Right atrium auricular region (tissue), 2 donors: Measurements from ENCODE around the gene PARD3B. TPM values are rescaled to one million over a fixed set of nuclear protein-coding genes. Genes with fewer than 3 reads are reported as not detected.

Experiments
- DNase-seq: peaks from one replicate; pipeline ENCODE4 v3.0.0-alpha.2; 2019; ENCODE audit warnings: low spot score
- H3K27ac ChIP-seq, 2 donors: fragments of 200-600 bp; sonication (generic); 1 replicate in 1 of 2; 2 replicates in 1 of 2; pipeline ENCODE4 v1.5.1; 2016 to 2019
- H3K27me3 ChIP-seq, 2 donors: fragments of 200-600 bp; sonication (generic); one replicate each; pipeline versions ENCODE4 v1.5.1 to v1.6.0; 2017 to 2019
- H3K36me3 ChIP-seq: fragments of 200-600 bp; sonication (generic); one replicate; pipeline ENCODE4 v1.5.1; 2016
- H3K4me1 ChIP-seq, 2 donors: fragments of 200-600 bp; sonication (generic); one replicate each; pipeline versions ENCODE4 v1.5.1 to v1.6.0; 2017 to 2019
- H3K4me3 ChIP-seq, 2 donors: fragments of 200-600 bp; sonication (generic); 1 replicate in 1 of 2; 2 replicates in 1 of 2; pipeline ENCODE4 v1.5.1; 2017 to 2019; ENCODE audit warnings: mild to moderate bottlenecking in 1 of 2, moderate library complexity in 1 of 2
- H3K9me3 ChIP-seq, 2 donors: fragments of 200-600 bp; sonication (generic); one replicate each; pipeline ENCODE4 v1.5.1; 2019
- CTCF ChIP-seq, 2 donors: fragments of 200-600 bp; sonication (generic); IDR thresholded peaks; one replicate each; pipeline ENCODE4 v1.5.1; 2019; ENCODE audit warnings: antibody characterized with exemption in 2 of 2
- total RNA-seq, 2 donors: library from RNA; depleted of rRNA; stranded (reverse); fragments of >200 nt; gene quantifications; one replicate each; pipeline ENCODE4 v1.1.0, GENCODE V29; 2016

PARD3B gene
- total RNA-seq, 2 donors from 2014 or later = 7.4 to 12.2 TPM

- H3K4me3 ChIP-seq = no peak overlapping the region
- H3K36me3 ChIP-seq = no peaks in the 10 kb centered on the region
- H3K27ac ChIP-seq = no peak overlapping the region
- DNase-seq = no peak
- H3K9me3 ChIP-seq = no peaks in the 10 kb centered on the region
- TF ChIP-seq CTCF (IDR thresholded peaks at IDR 0.05) = no peak
- no peaks in the 10 kb centered on the region for H3K27me3 ChIP-seq
- no peaks in the 10 kb centered on the region for H3K4me1 ChIP-seq
Measured at GRCh38 chr2:205261516-205262020, 716.3 kb downstream of the PARD3B start.

- Histone ChIP-seq H3K27me3 (no peaks in the 10 kb centered on the region), H3K4me1 (no peaks in the 10 kb centered on the region), H3K4me3 (no peak overlapping the region), H3K36me3 (no peaks in the 10 kb centered on the region), H3K9me3 (no peaks in the 10 kb centered on the region), H3K27ac (no peak overlapping the region)
- TF ChIP-seq CTCF (IDR thresholded peaks at IDR 0.05) = no peak
- DNase-seq = no peak
Measured at GRCh38 chr2:205267323-205267722, 722.0 kb downstream of the PARD3B start.

- H3K9me3 ChIP-seq = no peaks in the 10 kb centered on the region
- no peak overlapping the region for H3K4me3 ChIP-seq
- TF ChIP-seq CTCF (IDR thresholded peaks at IDR 0.05) = no peak
- H3K36me3 ChIP-seq = no peaks in the 10 kb centered on the region
- no peak overlapping the region for H3K27ac ChIP-seq
- no peaks in the 10 kb centered on the region for H3K27me3 ChIP-seq
- H3K4me1 ChIP-seq = no peaks in the 10 kb centered on the region
- no peak for DNase-seq
Measured at GRCh38 chr2:205270689-205271088, 725.4 kb downstream of the PARD3B start.

GRCh38 chr2:205273148-205273547 lies 727.9 kb downstream of the PARD3B start:
- Histone ChIP-seq H3K27me3 (no peaks in the 10 kb centered on the region), H3K4me3 (no peak overlapping the region), H3K9me3 (no peaks in the 10 kb centered on the region), H3K27ac (no peak overlapping the region), H3K36me3 (no peaks in the 10 kb centered on the region), H3K4me1 (no peaks in the 10 kb centered on the region)
- no peak for TF ChIP-seq CTCF (IDR thresholded peaks at IDR 0.05)
- no peak for DNase-seq

GRCh38 chr2:205273627-205274026 lies 728.4 kb downstream of the PARD3B start:
- H3K36me3 ChIP-seq = no peaks in the 10 kb centered on the region
- no peaks in the 10 kb centered on the region for H3K9me3 ChIP-seq
- H3K27me3 ChIP-seq = no peaks in the 10 kb centered on the region
- no peaks in the 10 kb centered on the region for H3K4me1 ChIP-seq
- H3K27ac ChIP-seq = no peak overlapping the region
- no peak overlapping the region for H3K4me3 ChIP-seq
- DNase-seq = no peak
- no peak for TF ChIP-seq CTCF (IDR thresholded peaks at IDR 0.05)

- Histone ChIP-seq H3K9me3 (no peaks in the 10 kb centered on the region), H3K4me3 (no peak overlapping the region), H3K36me3 (no peaks in the 10 kb centered on the region), H3K27ac (no peak overlapping the region), H3K27me3 (no peaks in the 10 kb centered on the region), H3K4me1 (no peaks in the 10 kb centered on the region)
- no peak for DNase-seq
- TF ChIP-seq CTCF (IDR thresholded peaks at IDR 0.05) = no peak
Measured at GRCh38 chr2:205274801-205275200, 729.5 kb downstream of the PARD3B start.
